Choroid plexus epithelial cell (primary cell): ENCODE measurements around the gene NSMCE1.

Experiments
- DNase-seq: peaks from one replicate; pipeline ENCODE4 v3.0.0-alpha.2; 2010; ENCODE audit warnings: low read depth
- H3K4me3 ChIP-seq: 2 replicates; pipeline ENCODE4 v1.5.1; 2011; ENCODE audit warnings: low read depth, mild to moderate bottlenecking, control low read depth, low read length, moderate library complexity
- CTCF ChIP-seq: conservative IDR thresholded peaks from 2 replicates; pipeline ENCODE4 v1.5.1; 2011; ENCODE audit warnings: low read depth, mild to moderate bottlenecking, control low read depth, inconsistent platforms, low read length, moderate library complexity

NSMCE1 gene

DNA sequence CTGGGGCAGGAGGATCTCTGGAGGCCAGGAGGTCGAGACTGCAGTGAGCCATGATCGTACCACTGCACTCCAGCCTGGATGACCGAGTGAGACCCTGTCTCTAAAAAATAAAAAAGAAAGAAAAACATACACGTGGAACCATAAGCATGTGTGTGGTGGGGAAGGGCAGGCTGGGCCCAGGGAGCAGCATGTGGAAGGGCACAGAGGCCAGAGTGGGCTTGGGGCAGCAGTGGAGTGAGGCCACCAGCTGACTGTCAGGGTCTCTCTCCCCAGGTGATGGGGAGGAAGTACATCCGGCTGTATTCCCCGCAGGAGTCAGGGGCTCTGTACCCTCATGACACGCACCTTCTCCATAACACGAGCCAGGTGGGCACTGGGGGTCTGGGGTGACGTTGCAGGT, 48.5 kb downstream of the NSMCE1 start:
- TF ChIP-seq CTCF, result no peak
- no peak for DNase-seq
- no peak overlapping the region for H3K4me3 ChIP-seq

DNA sequence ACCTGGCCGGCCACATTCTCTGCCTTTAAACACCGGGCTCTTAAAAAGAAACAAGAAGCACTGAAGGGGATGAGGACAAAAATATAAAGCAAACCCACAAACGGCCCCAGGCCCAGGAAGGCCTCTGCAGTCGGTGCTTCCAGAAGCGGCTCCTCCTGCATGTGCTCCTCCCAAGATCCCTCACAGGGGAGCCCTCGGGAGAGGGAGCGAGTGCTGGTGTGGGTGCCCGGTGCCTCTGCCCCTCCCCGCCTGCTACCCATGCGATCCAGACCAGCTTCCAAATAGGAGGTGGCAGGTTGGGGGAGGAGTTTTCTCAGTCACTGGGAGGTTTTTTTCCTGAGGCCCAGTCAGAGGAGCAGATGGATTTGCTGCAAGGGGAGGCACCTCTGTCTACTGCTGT, 49.4 kb downstream of the NSMCE1 start:
- TF ChIP-seq CTCF, result no peak
- no peak for DNase-seq
- no peak overlapping the region for H3K4me3 ChIP-seq

- no peak overlapping the region for H3K4me3 ChIP-seq
- TF ChIP-seq CTCF, result no peak
- no peak for DNase-seq
Measured at GRCh38 chr16:27218756-27219155, 49.8 kb downstream of the NSMCE1 start.

- H3K4me3 ChIP-seq, result no peak overlapping the region
- no peak for TF ChIP-seq CTCF
- DNase-seq, result peak; percentile 84
Measured at GRCh38 chr16:27217256-27217655, 51.3 kb downstream of the NSMCE1 start.

- H3K4me3 ChIP-seq, result no peak overlapping the region
- TF ChIP-seq CTCF, result no peak
- DNase-seq, result no peak
Measured at GRCh38 chr16:27216297-27216885, 52.2 kb downstream of the NSMCE1 start.

DNA sequence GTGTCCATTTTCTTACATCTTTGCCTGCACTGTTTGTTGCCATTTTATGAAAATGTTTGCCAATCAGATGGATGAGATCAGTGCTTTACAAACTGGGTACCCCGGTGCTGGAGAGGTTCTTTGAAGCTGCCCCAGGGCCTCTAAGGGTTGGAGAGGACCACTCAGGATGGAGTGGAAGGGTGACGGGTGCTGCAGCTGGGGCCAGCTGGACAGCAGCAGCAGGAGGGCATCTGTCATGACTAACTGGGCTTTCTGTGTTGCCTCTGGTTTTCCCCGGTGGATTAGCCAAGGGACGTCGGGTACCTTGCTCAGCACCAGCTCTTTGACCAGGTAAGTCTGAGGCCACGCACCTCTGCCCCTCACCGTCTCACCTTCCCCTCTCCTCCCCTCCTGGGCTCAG, 52.9 kb downstream of the NSMCE1 start:
- H3K4me3 ChIP-seq, result no peak overlapping the region
- no peak for TF ChIP-seq CTCF
- no peak for DNase-seq
